K562 (cell line): Measurements from ENCODE around the gene MGA. TPM values are rescaled to one million over a fixed set of nuclear protein-coding genes. Genes with fewer than 3 reads are reported as not detected.
A peak's percentile ranks its signal among the peaks of the same experiment; 100 is the strongest.

Experiments used
- BHLHE40 ChIP-seq: IDR thresholded peaks from 2 replicates; pipeline ENCODE4 v1.6.1; 2011; ENCODE audit warnings: low read length, improper control_type of control experiment
- CAMTA2 ChIP-seq: fragments of 250-450 bp; sonication (Bioruptor Pico); conservative IDR thresholded peaks from 2 replicates; pipeline ENCODE4 v1.5.1; 2022
- CCNT2 ChIP-seq: IDR thresholded peaks from 2 replicates; pipeline ENCODE4 v1.6.1; 2011; ENCODE audit warnings: borderline replicate concordance, low read depth, mild to moderate bottlenecking, moderate library complexity, mixed read lengths, low read length; ENCODE audit not compliant: insufficient read length; ENCODE audit errors: extremely low read depth
- CEBPG ChIP-seq, 3 experiments: fragments of 200-800 bp in 1 of 3; sonication (Bioruptor generic) in 1 of 3; sonication (generic) in 1 of 3; formaldehyde crosslinking in 1 of 3; IDR thresholded peaks in 2 of 3; conservative IDR thresholded peaks in 1 of 3; 2 replicates each; pipeline versions ENCODE4 v1.6.1 to v1.8.0; 2016 to 2022; ENCODE audit warnings: missing compliant biosample characterization in 2 of 3, missing genetic modification characterization in 2 of 3, mild to moderate bottlenecking in 1 of 3, missing genetic modification reagents in 1 of 3
- COPS2 ChIP-seq: fragments of 450-650 bp; conservative IDR thresholded peaks from 2 replicates; pipeline ENCODE4 v1.6.1; 2016; ENCODE audit warnings: mild to moderate bottlenecking, moderate library complexity
- E2F6 ChIP-seq, 2 experiments: IDR thresholded peaks; 2 replicates each; pipeline ENCODE4 v1.6.1; 2011; ENCODE audit warnings: borderline replicate concordance in 1 of 2, control low read depth in 1 of 2, low read depth in 1 of 2, low read length in 1 of 2, mild to moderate bottlenecking in 1 of 2, mixed read lengths in 1 of 2, moderate library complexity in 1 of 2; ENCODE audit not compliant: insufficient read depth in 1 of 2, insufficient read length in 1 of 2, poor library complexity in 1 of 2, severe bottlenecking in 1 of 2; ENCODE audit errors: extremely low read depth in 1 of 2
- ESRRB ChIP-seq: fragments of 250-450 bp; sonication (Bioruptor Pico); IDR thresholded peaks from 2 replicates; pipeline ENCODE4 v1.5.0; 2020; ENCODE audit warnings: mild to moderate bottlenecking, moderate library complexity, borderline replicate concordance
- EWSR1 ChIP-seq: fragments of 450-650 bp; IDR thresholded peaks from 2 replicates; pipeline ENCODE4 v1.6.1; 2018; ENCODE audit warnings: borderline replicate concordance, mild to moderate bottlenecking, low read depth, moderate library complexity; ENCODE audit not compliant: partially characterized antibody
- GABPB1 ChIP-seq: sonication (generic); formaldehyde crosslinking; IDR thresholded peaks from 2 replicates; pipeline ENCODE4 v1.8.0; 2022; ENCODE audit warnings: mild to moderate bottlenecking, missing genetic modification reagents
- HCFC1 ChIP-seq: IDR thresholded peaks from 2 replicates; pipeline ENCODE4 v1.6.1; 2012; ENCODE audit warnings: low read depth, low read length, improper control_type of control experiment
- IRF9 ChIP-seq: fragments of 450-650 bp; IDR thresholded peaks from 2 replicates; pipeline ENCODE4 v1.6.1; 2016; ENCODE audit warnings: missing biosample characterization, missing genetic modification characterization
- JUN ChIP-seq, 2 experiments: sonication (generic) in 1 of 2; formaldehyde crosslinking in 1 of 2; IDR thresholded peaks; 2 replicates each; pipeline versions ENCODE4 v1.6.1 to v1.8.0; 2012 to 2022; ENCODE audit warnings: borderline replicate concordance in 2 of 2, mild to moderate bottlenecking in 2 of 2, improper control_type of control experiment in 1 of 2, low read depth in 1 of 2, low read length in 1 of 2, missing genetic modification reagents in 1 of 2
- NFE2 ChIP-seq: IDR thresholded peaks from 2 replicates; pipeline ENCODE4 v1.6.1; 2014; ENCODE audit warnings: antibody characterized with exemption, low read depth
- NKRF ChIP-seq: fragments of 450-650 bp; IDR thresholded peaks from 2 replicates; pipeline ENCODE4 v1.6.1; 2016; ENCODE audit warnings: borderline replicate concordance
- PHF21A ChIP-seq: fragments of 450-650 bp; IDR thresholded peaks from 2 replicates; pipeline ENCODE4 v1.6.1; 2017; ENCODE audit warnings: low read depth, borderline replicate concordance
- POLR2AphosphoS2 ChIP-seq: IDR thresholded peaks from 2 replicates; pipeline ENCODE4 v1.6.1; 2012; ENCODE audit warnings: low read length, improper control_type of control experiment
- RBM14 ChIP-seq: fragments of 200-400 bp; formaldehyde crosslinking; IDR thresholded peaks from 2 replicates; pipeline ENCODE4 v1.6.1; 2018; ENCODE audit warnings: low read depth, mild to moderate bottlenecking, low read length, moderate library complexity, borderline replicate concordance; ENCODE audit not compliant: insufficient read depth
- RUNX1 ChIP-seq: sonication (generic); IDR thresholded peaks from 2 replicates; pipeline ENCODE4 v1.6.1; 2016; ENCODE audit warnings: antibody characterized with exemption, low read depth
- SMAD1 ChIP-seq: fragments of 150-350 bp; IDR thresholded peaks from 2 replicates; pipeline ENCODE4 v1.6.1; 2014; ENCODE audit warnings: low read length, low read depth; ENCODE audit not compliant: partially characterized antibody
- SMAD2 ChIP-seq: fragments of 150-350 bp; IDR thresholded peaks from 2 replicates; pipeline ENCODE4 v1.6.1; 2014; ENCODE audit warnings: low read depth, mild to moderate bottlenecking, low read length
- SMAD4 ChIP-seq: fragments of 250-450 bp; sonication (Bioruptor Pico); conservative IDR thresholded peaks from 2 replicates; pipeline ENCODE4 v1.8.0; 2021; ENCODE audit warnings: inconsistent platforms, mild to moderate bottlenecking, moderate library complexity
- ZNF444 ChIP-seq: fragments of 250-450 bp; sonication (Bioruptor Pico); IDR thresholded peaks from 2 replicates; pipeline ENCODE4 v1.4.0; 2020; ENCODE audit warnings: mild to moderate bottlenecking, moderate library complexity
- polyA plus RNA-seq, 8 experiments: library from polyadenylated mRNA; depleted of rRNA in 4 of 8; stranded (reverse) in 5 of 8; unstranded in 3 of 8; fragments of >200 nt; fragmentation: Nextera tagmentation in 2 of 8; fragmentation: Illumina TruSeq in 1 of 8; extraction: Ambion mirVana in 2 of 8; extraction: Trizol in 1 of 8; gene quantifications; 2 replicates each; pipeline versions ENCODE4 v1.2.1 to v1.2.3, GENCODE V29; 2011 to 2014; ENCODE audit warnings: inconsistent platforms in 1 of 8, missing spikeins in 1 of 8
- total RNA-seq, 7 experiments: library from RNA; depleted of rRNA in 6 of 7; stranded (reverse); fragments of >200 nt in 6 of 7; fragmentation: Illumina TruSeq in 2 of 7; extraction: Trizol in 2 of 7; gene quantifications; 2 replicates each; pipeline versions ENCODE4 v1.2.1 to v1.2.3, GENCODE V29; 2011 to 2021; ENCODE audit warnings: low replicate concordance in 1 of 7

Gene MGA
- total and polyA plus RNA-seq, 9 of the 15 experiments (the other 6 are each of a cell fraction or from before 2014, with no cell fraction given): 4.7 to 56.1 (median 21.1) TPM

- peak; percentile 87; the same call in 1 of the 2 replicates for TF ChIP-seq PHF21A
- TF ChIP-seq BHLHE40: peak; percentile 29; the same call in 1 of the 2 replicates
- TF ChIP-seq GABPB1 (CRISPR knock-in tag): peak; percentile 77
- TF ChIP-seq CCNT2: peak; percentile 72
- no peak for TF ChIP-seq CAMTA2 (CRISPR knock-in tag)
- TF ChIP-seq EWSR1: no peak
- TF ChIP-seq E2F6 (IDR thresholded peaks at IDR 0.05; ENCODE audit: borderline replicate concordance in 1 of 2, extremely low read depth in 1 of 2, insufficient read depth in 1 of 2, insufficient read length in 1 of 2, low read depth in 1 of 2, low read length in 1 of 2, poor library complexity in 1 of 2, severe bottlenecking in 1 of 2): peak; percentile 16 to 70
- peak; percentile 59; the same call in 1 of the 2 replicates for TF ChIP-seq HCFC1
- TF ChIP-seq COPS2: no peak
- TF ChIP-seq POLR2AphosphoS2: 0 out of 2 replicates have a peak, but pooled peaks have one; percentile 48
- TF ChIP-seq JUN (IDR thresholded peaks at IDR 0.05; ENCODE audit: borderline replicate concordance, low read depth, low read length): 0 out of 2 replicates have a peak, but pooled peaks have one; percentile 46
- no peak for TF ChIP-seq JUN (CRISPR knock-in tag; IDR thresholded peaks at IDR 0.05; ENCODE audit: borderline replicate concordance)
- no peak for TF ChIP-seq ZNF444
- no peak for TF ChIP-seq CEBPG (CRISPR knock-in tag; IDR thresholded peaks at IDR 0.05)
- no peak for TF ChIP-seq CEBPG (tag; conservative IDR thresholded peaks at IDR 0.05 in 1 of 2, IDR thresholded peaks at IDR 0.05 in 1 of 2)
- 0 out of 2 replicates have a peak, but pooled peaks have one; percentile 23 for TF ChIP-seq NKRF
- TF ChIP-seq NFE2: no peak
- peak; percentile 34; the same call in 1 of the 2 replicates for TF ChIP-seq SMAD4 (CRISPR knock-in tag)
- peak; percentile 66; the same call in 1 of the 2 replicates for TF ChIP-seq RUNX1
- no peak for TF ChIP-seq ESRRB (CRISPR knock-in tag)
- TF ChIP-seq RBM14: no peak
- TF ChIP-seq IRF9 (tag): no peak
- TF ChIP-seq SMAD1: no peak
- no peak for TF ChIP-seq SMAD2
Observed at GRCh38 chr15:41774062-41774881, 114.1 kb downstream of the MGA start, which contains the start of gene MAPKBP1 (continued).
